Stimulated activated CD8-positive, alpha-beta memory T cell treated with anti-CD3 and anti-CD28 coated beads, Interleukin-7, amount 100 ng/mL, for 4 hours (primary cell): ENCODE data around the gene SMIM38.

Source experiments
- DNase-seq, 2 donors: peaks; one replicate each; pipeline ENCODE4 v3.0.0-alpha.2; 2020; ENCODE audit warnings: low read depth in 2 of 2

SMIM38 gene

GRCh38 chr11:69155302-69156234 lies at the start of gene SMIM38:
TSS of gene SMIM38 (plus strand) at chr11:69155935. CDS start at chr11:69157847, 1,912 bp downstream.
- DNase-seq = no peak

DNA sequence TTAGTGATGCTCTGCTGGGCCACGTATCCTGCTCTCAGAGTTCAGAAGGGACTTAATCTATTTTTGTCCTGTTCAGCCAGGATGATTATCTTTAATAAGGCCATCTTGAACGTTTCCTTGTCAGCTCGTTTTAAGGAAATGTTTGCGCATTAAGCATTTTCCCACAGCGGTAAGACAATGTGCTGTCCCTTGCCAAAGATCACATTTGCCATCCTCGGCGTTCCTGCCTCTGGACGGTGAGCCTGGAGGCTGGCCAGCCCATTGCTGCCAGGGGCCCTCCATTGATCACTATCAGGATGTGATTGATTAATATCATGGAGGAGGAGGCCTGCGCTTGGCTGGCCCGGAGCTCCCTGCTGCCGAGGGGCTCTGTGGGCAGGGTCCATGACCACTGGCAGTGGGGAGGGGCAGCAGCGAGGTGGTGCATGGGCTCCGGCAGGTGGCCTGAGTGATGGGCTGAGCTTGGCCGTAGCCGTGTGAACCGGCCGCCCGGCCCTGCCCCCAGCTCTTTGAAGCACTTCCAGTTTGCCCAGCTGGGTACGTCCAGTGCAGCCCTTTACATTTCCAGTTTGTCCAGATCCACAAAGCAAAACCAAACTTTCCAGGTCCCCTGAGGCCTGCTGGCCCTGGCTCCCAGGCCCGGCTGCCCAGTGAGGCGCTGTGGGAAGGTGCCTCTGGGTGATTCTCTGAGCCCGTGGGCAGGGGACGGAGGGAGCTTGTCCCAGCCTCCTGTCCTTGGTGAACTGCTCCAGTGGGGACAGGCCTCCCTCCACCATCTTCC lies 49.5 kb upstream of the SMIM38 start:
- no peak for DNase-seq

- DNase-seq = no peak
Observed at GRCh38 chr11:69107413-69107812, 48.3 kb upstream of the SMIM38 start.

DNA sequence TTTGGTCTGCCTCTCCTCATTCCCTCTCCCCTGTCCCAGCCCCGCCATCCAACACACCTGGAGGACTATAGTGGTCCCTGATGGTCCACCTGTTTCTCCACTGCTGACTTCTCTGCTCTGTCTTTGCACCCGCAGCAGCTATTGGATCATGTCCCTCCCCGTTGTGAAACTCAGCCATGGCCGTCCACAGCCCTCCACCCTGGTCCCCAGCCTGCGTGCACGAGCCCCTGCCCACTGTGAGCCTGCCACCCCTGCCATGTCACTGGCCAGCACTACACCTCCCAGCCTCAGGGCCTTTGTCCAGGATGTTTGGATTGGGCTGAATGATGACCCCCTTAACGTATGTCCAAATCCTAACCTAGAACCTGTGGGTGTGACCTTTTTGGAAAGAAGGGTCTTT lies 47.7 kb upstream of the SMIM38 start:
- no peak for DNase-seq

DNA sequence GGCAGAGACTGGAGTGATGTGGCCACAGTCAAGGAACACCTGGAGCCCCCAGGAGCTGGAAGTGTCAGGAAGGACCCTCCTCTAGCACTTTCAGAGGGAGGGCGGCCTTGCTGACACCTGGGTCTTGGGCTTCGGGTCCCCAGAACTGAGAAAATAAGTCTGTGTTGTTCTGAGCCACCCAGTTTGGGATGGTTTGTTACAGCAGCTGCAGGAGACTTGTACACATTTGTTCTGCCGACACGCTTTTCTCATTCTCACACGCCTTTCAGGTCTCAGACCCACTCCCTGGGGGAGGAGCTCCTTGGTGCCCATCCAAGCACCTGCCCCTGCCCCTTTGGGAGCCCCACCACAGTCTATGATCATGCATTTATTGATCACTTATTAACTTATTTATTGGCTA lies 47.2 kb upstream of the SMIM38 start:
- DNase-seq = no peak

DNA sequence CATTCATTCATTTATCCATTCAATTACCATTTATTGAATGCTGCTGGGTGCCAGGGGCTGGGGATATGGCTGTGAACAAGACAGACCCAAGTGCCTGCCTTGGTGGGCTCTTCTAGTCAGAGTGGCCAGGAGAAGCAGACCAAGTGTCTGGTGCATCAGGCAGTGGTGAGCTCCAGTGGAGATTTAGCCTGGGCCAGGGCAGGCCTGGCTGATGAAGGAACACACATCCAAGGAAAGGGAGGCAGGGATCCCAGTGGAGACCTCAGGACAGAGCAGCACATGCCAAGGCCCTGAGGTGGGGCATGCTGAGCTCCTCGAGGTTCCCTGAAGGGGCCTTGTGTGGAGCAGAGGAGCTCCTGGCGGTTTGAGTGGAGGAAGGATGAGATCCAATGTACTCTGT lies 46.6 kb upstream of the SMIM38 start:
- DNase-seq = no peak

DNA sequence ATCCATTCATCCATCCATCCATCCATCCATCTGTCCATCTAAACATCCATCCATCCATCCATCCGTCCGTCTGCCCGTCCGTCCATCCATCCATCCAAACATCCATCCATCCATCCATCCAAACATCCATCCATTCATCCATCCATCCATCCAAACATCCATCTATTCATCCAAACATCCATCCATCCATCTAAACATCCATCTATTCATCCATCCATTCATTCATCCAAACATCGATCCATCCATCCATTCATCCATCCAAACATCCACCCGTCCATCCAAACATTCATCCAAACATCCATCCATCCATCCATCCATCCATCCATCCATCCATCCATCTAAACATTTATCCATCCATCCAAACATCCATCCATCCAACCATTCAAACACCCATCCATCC lies 45.3 kb upstream of the SMIM38 start:
- no peak for DNase-seq

DNA sequence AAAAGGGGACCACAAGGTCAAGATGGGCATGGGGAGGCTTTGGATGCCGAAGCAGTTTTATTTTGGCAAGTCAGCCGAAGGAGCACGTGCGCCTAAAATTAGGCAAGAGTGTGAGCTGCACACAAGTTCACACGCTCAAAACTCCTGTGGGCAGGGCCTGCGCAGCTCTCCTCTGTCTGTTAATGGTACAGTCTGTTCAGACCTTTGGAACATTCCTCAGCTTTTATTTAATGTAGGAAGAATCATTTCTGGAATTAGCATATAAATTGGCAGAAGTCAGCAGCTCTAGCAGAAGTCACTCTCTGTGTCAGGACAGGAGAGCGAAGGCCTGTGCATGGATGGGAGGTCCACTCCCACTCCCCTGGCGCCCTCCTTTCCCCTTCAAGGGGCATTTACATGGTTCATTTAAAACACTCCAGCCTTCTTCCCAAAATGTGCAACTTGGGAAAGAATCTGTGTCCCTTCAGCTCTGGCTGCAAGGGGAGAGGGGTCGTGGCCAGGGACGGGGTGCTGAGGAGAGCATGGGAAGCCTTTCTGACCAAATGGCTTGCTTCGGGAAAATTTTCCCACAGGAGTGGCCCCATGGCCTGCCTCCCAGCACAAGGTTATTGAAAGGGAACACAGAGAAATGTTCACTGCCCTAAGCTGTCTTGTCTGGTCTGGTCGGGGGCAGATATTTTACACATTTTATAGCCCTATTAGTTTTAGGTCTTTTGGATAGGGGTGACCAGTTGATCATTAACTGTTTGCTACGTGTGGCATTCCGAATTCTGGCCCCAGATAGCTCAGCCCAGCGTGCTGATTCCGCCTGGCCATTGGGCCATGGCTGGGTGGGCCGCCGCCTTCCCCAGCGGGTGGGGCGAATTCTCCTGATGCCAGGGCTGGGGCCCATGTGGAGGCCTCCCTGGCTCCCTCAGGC lies 43.9 kb upstream of the SMIM38 start:
- DNase-seq = no peak

DNA sequence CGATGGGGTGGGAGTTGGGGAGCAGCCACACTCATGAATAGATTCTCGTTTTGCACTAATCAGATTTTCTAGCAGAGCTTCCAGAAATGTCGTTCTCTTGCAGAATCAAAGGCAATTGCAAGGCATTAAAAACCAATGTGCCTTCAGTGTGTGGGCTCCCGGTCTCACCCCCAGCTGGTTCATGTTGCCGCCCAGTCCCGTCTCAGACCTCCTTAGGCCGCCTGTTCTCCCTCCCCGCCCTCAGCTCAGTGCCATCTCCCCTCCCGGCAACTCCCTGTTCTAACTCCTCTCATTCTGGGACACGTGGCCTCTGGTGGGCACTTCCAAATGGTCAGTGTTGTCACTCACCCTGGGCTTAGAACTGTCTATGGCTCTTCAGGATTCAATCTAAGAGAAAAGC lies 42.5 kb upstream of the SMIM38 start:
- DNase-seq = no peak

- DNase-seq = no peak
Observed at GRCh38 chr11:69113646-69114340, 41.9 kb upstream of the SMIM38 start.

- no peak for DNase-seq
Observed at GRCh38 chr11:69114362-69114761, 41.4 kb upstream of the SMIM38 start.

GRCh38 chr11:69114811-69115523 lies 40.8 kb upstream of the SMIM38 start:
- DNase-seq = no peak

GRCh38 chr11:69115586-69116560 lies 39.9 kb upstream of the SMIM38 start:
- DNase-seq = no peak

DNA sequence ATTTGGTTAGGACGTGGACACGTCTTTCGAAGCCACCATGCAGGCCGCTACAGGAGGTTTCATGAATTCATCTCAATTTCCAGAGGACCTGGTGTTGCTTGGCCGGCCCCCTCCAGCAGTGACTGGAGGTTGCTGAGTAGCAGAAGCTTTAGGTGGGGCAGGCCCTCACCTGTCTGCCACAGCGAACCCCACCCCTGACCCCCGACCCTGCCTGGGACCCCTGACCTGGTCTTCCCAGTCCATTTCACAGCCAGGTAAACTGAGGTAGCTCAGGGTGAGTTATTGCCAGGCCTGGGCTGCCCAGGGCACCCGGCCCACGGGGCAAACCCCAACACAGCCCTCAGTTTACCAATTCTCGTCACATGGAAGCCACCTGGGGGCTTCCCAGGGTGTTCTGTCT lies 39.1 kb upstream of the SMIM38 start:
- no peak for DNase-seq

GRCh38 chr11:69119190-69119589 lies 36.5 kb upstream of the SMIM38 start:
- no peak for DNase-seq

- no peak for DNase-seq
Observed at GRCh38 chr11:69120096-69120875, 35.4 kb upstream of the SMIM38 start.

DNA sequence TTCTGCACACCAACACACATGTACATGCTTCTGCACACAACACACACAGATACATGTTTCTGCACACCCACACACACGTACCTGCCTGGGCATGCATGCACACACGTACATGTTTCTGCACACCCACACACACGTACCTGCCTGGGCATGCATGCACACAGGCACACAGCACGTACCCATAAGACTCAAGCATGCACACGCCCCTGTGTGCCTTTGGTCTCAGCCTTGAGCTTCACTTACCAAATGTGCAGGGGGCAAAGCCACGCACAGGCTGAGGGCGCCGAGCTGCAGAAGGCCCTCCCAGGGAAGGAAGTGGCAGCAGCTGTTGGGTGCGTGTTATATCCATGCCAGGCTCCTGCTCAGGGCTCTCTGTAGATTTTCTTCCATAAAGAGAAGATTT lies 34.7 kb upstream of the SMIM38 start:
- DNase-seq = no peak

- DNase-seq = no peak
Observed at GRCh38 chr11:69121621-69122325, 34.0 kb upstream of the SMIM38 start.
